H9 (cell line): ENCODE data around the gene KLF15. TPM values are rescaled to one million over a fixed set of nuclear protein-coding genes. Genes with fewer than 3 reads are reported as not detected.

Experiments used
- DNase-seq: peaks from one replicate; pipeline ENCODE4 v3.0.0-alpha.2; 2017
- H2AFZ ChIP-seq: one replicate; pipeline ENCODE4 v1.6.1; 2013; ENCODE audit warnings: mild to moderate bottlenecking, low read length, control low read depth, moderate library complexity
- H2AK5ac ChIP-seq: 2 replicates; pipeline ENCODE4 v1.6.1; 2013; ENCODE audit warnings: low read length, control low read depth, mixed read lengths; ENCODE audit not compliant: insufficient read length
- H2BK120ac ChIP-seq: one replicate; pipeline ENCODE4 v1.6.1; 2013; ENCODE audit warnings: low read depth, mild to moderate bottlenecking, low read length, control low read depth, inconsistent platforms; ENCODE audit not compliant: poor library complexity, severe bottlenecking
- H2BK12ac ChIP-seq: 2 replicates; pipeline ENCODE4 v1.6.1; 2013; ENCODE audit warnings: low read length, control low read depth, mixed read lengths, low read depth; ENCODE audit not compliant: insufficient read length
- H2BK15ac ChIP-seq: 2 replicates; pipeline ENCODE4 v1.6.1; 2013; ENCODE audit warnings: low read depth, low read length, control low read depth
- H2BK20ac ChIP-seq: one replicate; pipeline ENCODE4 v1.6.1; 2013; ENCODE audit warnings: low read depth, mild to moderate bottlenecking, low read length, control low read depth, inconsistent platforms; ENCODE audit not compliant: poor library complexity, severe bottlenecking
- H2BK5ac ChIP-seq: 2 replicates; pipeline ENCODE4 v1.6.1; 2013; ENCODE audit warnings: low read length, control low read depth, mixed read lengths; ENCODE audit not compliant: insufficient read length
- H3K14ac ChIP-seq: 2 replicates; pipeline ENCODE4 v1.6.1; 2013; ENCODE audit warnings: low read length, control low read depth; ENCODE audit not compliant: insufficient read depth
- H3K18ac ChIP-seq: 2 replicates; pipeline ENCODE4 v1.6.1; 2013; ENCODE audit warnings: low read depth, mild to moderate bottlenecking, mixed read lengths, low read length, control low read depth; ENCODE audit not compliant: insufficient read length
- H3K23ac ChIP-seq: 2 replicates; pipeline ENCODE4 v1.6.1; 2013; ENCODE audit warnings: low read length, control low read depth, mixed read lengths, low read depth; ENCODE audit not compliant: insufficient read length
- H3K23me2 ChIP-seq: 2 replicates; pipeline ENCODE4 v1.6.1; 2013; ENCODE audit warnings: low read depth, mild to moderate bottlenecking, mixed read lengths, low read length, control low read depth; ENCODE audit not compliant: insufficient read length, poor library complexity, severe bottlenecking
- H3K27ac ChIP-seq: 2 replicates; pipeline ENCODE4 v1.5.1; 2013; ENCODE audit warnings: low read length, control low read depth, mixed read lengths, low read depth; ENCODE audit not compliant: insufficient read length
- H3K27me3 ChIP-seq: 2 replicates; pipeline ENCODE4 v1.6.1; 2013; ENCODE audit warnings: low read length, control low read depth, inconsistent platforms; ENCODE audit not compliant: insufficient read depth
- H3K4ac ChIP-seq: 2 replicates; pipeline ENCODE4 v1.6.1; 2013; ENCODE audit warnings: low read depth, mild to moderate bottlenecking, control low read depth, inconsistent platforms, low read length, moderate library complexity
- H3K4me1 ChIP-seq: 2 replicates; pipeline ENCODE4 v1.6.1; 2013; ENCODE audit warnings: low read length, control low read depth, inconsistent platforms; ENCODE audit not compliant: insufficient read depth
- H3K4me2 ChIP-seq: 2 replicates; pipeline ENCODE4 v1.6.1; 2013; ENCODE audit warnings: low read length, control low read depth, mixed read lengths; ENCODE audit not compliant: insufficient read length, insufficient read depth
- H3K56ac ChIP-seq: 2 replicates; pipeline ENCODE4 v1.6.1; 2013; ENCODE audit warnings: low read depth, mild to moderate bottlenecking, mixed read lengths, low read length, control low read depth; ENCODE audit not compliant: insufficient read length
- H3K79me1 ChIP-seq: 2 replicates; pipeline ENCODE4 v1.6.1; 2013; ENCODE audit warnings: low read depth, mild to moderate bottlenecking, moderate library complexity, low read length, control low read depth, inconsistent platforms; ENCODE audit not compliant: insufficient read depth, poor library complexity, severe bottlenecking
- H3K79me2 ChIP-seq: 2 replicates; pipeline ENCODE4 v1.6.1; 2013; ENCODE audit warnings: low read length, control low read depth, inconsistent platforms; ENCODE audit not compliant: insufficient read depth
- H3K9ac ChIP-seq: 2 replicates; pipeline ENCODE4 v1.6.1; 2013; ENCODE audit warnings: low read length, control low read depth, mixed read lengths; ENCODE audit not compliant: insufficient read length; ENCODE audit errors: extremely low read depth
- H3K9me3 ChIP-seq: one replicate; pipeline ENCODE4 v1.6.1; 2013; ENCODE audit warnings: low read depth, low read length, inconsistent platforms; ENCODE audit not compliant: control insufficient read depth
- H3T11ph ChIP-seq: one replicate; pipeline ENCODE4 v1.6.1; 2013; ENCODE audit warnings: mild to moderate bottlenecking, low read length, control low read depth, inconsistent platforms
- H4K20me1 ChIP-seq: one replicate; pipeline ENCODE4 v1.6.1; 2013; ENCODE audit not compliant: control insufficient read depth, insufficient read length, insufficient read depth
- H4K5ac ChIP-seq: 2 replicates; pipeline ENCODE4 v1.6.1; 2013; ENCODE audit warnings: low read depth, mild to moderate bottlenecking, mixed read lengths, low read length, control low read depth; ENCODE audit not compliant: insufficient read length
- H4K8ac ChIP-seq: replicated peaks from 2 replicates; pipeline ENCODE4 v1.6.1; 2013; ENCODE audit warnings: low read length, control low read depth, mixed read lengths, low read depth; ENCODE audit not compliant: insufficient read length
- H4K91ac ChIP-seq: 2 replicates; pipeline ENCODE4 v1.6.1; 2013; ENCODE audit warnings: low read depth, mild to moderate bottlenecking, moderate library complexity, mixed read lengths, low read length, control low read depth; ENCODE audit not compliant: insufficient read length
- H3K27ac Mint-ChIP-seq, 3 experiments: 2 replicates in 2 of 3; 3 replicates in 1 of 3; pipeline ENCODE4 v1.8.0; 2020 to 2021; ENCODE audit warnings: mixed read lengths in 3 of 3, mild to moderate bottlenecking in 1 of 3, moderate library complexity in 1 of 3
- H3K27me3 Mint-ChIP-seq: 2 replicates; pipeline ENCODE4 v1.8.0; 2021; ENCODE audit warnings: low read depth, mild to moderate bottlenecking, moderate library complexity, mixed read lengths
- H3K36me3 Mint-ChIP-seq, 3 experiments: 2 replicates in 2 of 3; 3 replicates in 1 of 3; pipeline ENCODE4 v1.8.0; 2020 to 2021; ENCODE audit warnings: low read depth in 3 of 3, mixed read lengths in 3 of 3; ENCODE audit not compliant: insufficient read depth in 1 of 3
- H3K4me1 Mint-ChIP-seq, 2 experiments: 2 replicates each; pipeline ENCODE4 v1.8.0; 2020; ENCODE audit warnings: mixed read lengths in 2 of 2
- H3K4me3 Mint-ChIP-seq, 2 experiments: 2 replicates in 1 of 2; 3 replicates in 1 of 2; pipeline ENCODE4 v1.8.0; 2020 to 2021; ENCODE audit warnings: mild to moderate bottlenecking in 2 of 2, mixed read lengths in 2 of 2, moderate library complexity in 1 of 2
- H3K9me3 Mint-ChIP-seq, 2 experiments: 2 replicates in 1 of 2; 3 replicates in 1 of 2; pipeline ENCODE4 v1.8.0; 2020; ENCODE audit warnings: mild to moderate bottlenecking in 2 of 2, mixed read lengths in 2 of 2, moderate library complexity in 1 of 2
- CTCF ChIP-seq: fragments of 200-600 bp; sonication (generic); conservative IDR thresholded peaks from 3 replicates; pipeline ENCODE4 v1.8.0; 2021; ENCODE audit warnings: antibody characterized with exemption, mild to moderate bottlenecking
- WGBS: extraction: QIAGEN DNeasy Blood & Tissue Kit; methylation state at CpG from one replicate; pipeline ENCODE4 v1.1.7; 2013; ENCODE audit warnings: missing lambda C conversion rate, low lambda C conversion rate, mixed read lengths; ENCODE audit not compliant: insufficient read length; ENCODE audit errors: extremely low coverage; 5-methylcytosine and 5-hydroxymethylcytosine counted together
- total RNA-seq: library from RNA; stranded (reverse); gene quantifications from 2 replicates; pipeline ENCODE4 v1.2.1, GENCODE V29; 2021

The KLF15 gene
- total RNA-seq, 1 experiment from 2014 or later, result 10.8 TPM

- Mint-ChIP-seq H3K4me3 (no peak overlapping the region), H3K4me1 (peaks cover 4 to 6% of the 10 kb centered on the region in 2 experiments), H3K36me3 (peaks cover 0 to 5% (median 2%) of the 10 kb centered on the region in 3 experiments; a peak in 4 of 7 replicates), H3K27me3 (peaks cover 11% of the 10 kb centered on the region), H3K9me3 (peaks cover 9 to 15% of the 10 kb centered on the region in 2 experiments; a peak in 4 of 5 replicates), H3K27ac (no peak overlapping the region; a peak in 1 of 7 replicates)
- Histone ChIP-seq H3K4ac (no peak overlapping the region), H3K18ac (no peak overlapping the region), H4K20me1 (no peaks in the 10 kb centered on the region), H2BK5ac (no peak overlapping the region), H3K56ac (no peak overlapping the region), H3K79me1 (no peaks in the 10 kb centered on the region), H3K27ac (no peak overlapping the region), H2BK12ac (no peak overlapping the region), H3K27me3 (no peaks in the 10 kb centered on the region), H3K14ac (no peak overlapping the region), H4K91ac (no peak overlapping the region), H2AFZ (no peak overlapping the region), H2AK5ac (no peak overlapping the region), H4K5ac (no peak overlapping the region), H3K9ac (no peak overlapping the region), H3K4me1 (no peaks in the 10 kb centered on the region), H3T11ph (no peak overlapping the region), H3K23ac (no peak overlapping the region), H3K23me2 (no peaks in the 10 kb centered on the region), H2BK15ac (no peak overlapping the region), H2BK120ac (no peak overlapping the region), H3K9me3 (no peaks in the 10 kb centered on the region), H3K4me2 (no peak overlapping the region), H4K8ac (no peak overlapping the region), H2BK20ac (no peak overlapping the region), H3K79me2 (no peaks in the 10 kb centered on the region)
- TF ChIP-seq CTCF, result no peak
- DNase-seq, result no peak
- WGBS, result no CpG with 5 or more reads among the region's 12 CpGs
Measured at GRCh38 chr3:126309861-126310655, 47.1 kb downstream of the KLF15 start.
